ENCODE data around the gene SPC24.

SPC24 gene

GRCh38 chr19:11182994-11183393 lies 27.4 kb upstream of the SPC24 start:
- no peak for TF ChIP-seq CTCF (IDR thresholded peaks at IDR 0.05)

GRCh38 chr19:11181488-11181887 lies 25.9 kb upstream of the SPC24 start:
- TF ChIP-seq CTCF (IDR thresholded peaks at IDR 0.05), result no peak

- TF ChIP-seq CTCF (IDR thresholded peaks at IDR 0.05), result no peak
These were observed 24.8 kb upstream of the SPC24 start for GRCh38 chr19:11180346-11180745.

GRCh38 chr19:11179716-11180297 lies 24.2 kb upstream of the SPC24 start:
- no peak for TF ChIP-seq CTCF (IDR thresholded peaks at IDR 0.05)

GRCh38 chr19:11177592-11177991 lies 22.0 kb upstream of the SPC24 start:
- no peak for TF ChIP-seq CTCF (IDR thresholded peaks at IDR 0.05)

GRCh38 chr19:11176466-11177193 lies 21.0 kb upstream of the SPC24 start:
- no peak for TF ChIP-seq CTCF (IDR thresholded peaks at IDR 0.05)

GRCh38 chr19:11175920-11176319 lies 20.3 kb upstream of the SPC24 start:
- no peak for TF ChIP-seq CTCF (IDR thresholded peaks at IDR 0.05)
